ENCODE measurements around the gene CDON.
"Not testable (repeated sequence)": the region's sequence is repeated elsewhere in the genome, so short reads cannot be mapped to it uniquely, and the experiment has no call there.

CDON gene

GRCh38 chr11:125987066-125987641 is 75.5 kb downstream of the CDON start:
- ATAC-seq (replicated peaks) (no peak), DNase-seq (no peak)
- no peaks in the 10 kb centered on the region for H3K9me3 Mint-ChIP-seq
- no peaks in the 10 kb centered on the region for H3K36me3 Mint-ChIP-seq (ENCODE audit: insufficient read depth)
- H3K4me1 Mint-ChIP-seq (ENCODE audit: low read depth in 2 of 2), result no peaks in the 10 kb centered on the region
- H3K27me3 Mint-ChIP-seq, result no peaks in the 10 kb centered on the region
- H3K27ac Mint-ChIP-seq, result no peak overlapping the region
- no peak overlapping the region for H3K4me3 Mint-ChIP-seq

- H3K4me3 Mint-ChIP-seq; H3K27me3 Mint-ChIP-seq; H3K27ac Mint-ChIP-seq; H3K36me3 Mint-ChIP-seq (ENCODE audit: insufficient read depth); ATAC-seq (replicated peaks); DNase-seq; H3K9me3 Mint-ChIP-seq; H3K4me1 Mint-ChIP-seq (ENCODE audit: low read depth in 2 of 2): not testable (repeated sequence)
These were observed 76.7 kb downstream of the CDON start for GRCh38 chr11:125985956-125986355.

GRCh38 chr11:125982348-125982730 is 80.3 kb downstream of the CDON start:
- no peaks in the 10 kb centered on the region for H3K4me1 Mint-ChIP-seq (ENCODE audit: low read depth in 2 of 2)
- H3K36me3 Mint-ChIP-seq (ENCODE audit: insufficient read depth), result no peaks in the 10 kb centered on the region
- H3K4me3 Mint-ChIP-seq, result no peak overlapping the region
- DNase-seq, result no peak
- H3K27ac Mint-ChIP-seq, result no peak overlapping the region
- no peaks in the 10 kb centered on the region for H3K27me3 Mint-ChIP-seq
- H3K9me3 Mint-ChIP-seq, result no peaks in the 10 kb centered on the region
- ATAC-seq (replicated peaks), result no peak

GRCh38 chr11:125980436-125980835 is 82.2 kb downstream of the CDON start:
- Mint-ChIP-seq H3K4me1 (ENCODE audit: low read depth in 2 of 2) (no peaks in the 10 kb centered on the region), H3K4me3 (no peak overlapping the region)

GRCh38 chr11:125979511-125979910 is 83.2 kb downstream of the CDON start:
- Mint-ChIP-seq H3K4me3 (no peak overlapping the region), H3K4me1 (ENCODE audit: low read depth in 2 of 2) (no peaks in the 10 kb centered on the region), H3K9me3 (no peaks in the 10 kb centered on the region), H3K27ac (no peak overlapping the region), H3K27me3 (no peaks in the 10 kb centered on the region), H3K36me3 (ENCODE audit: insufficient read depth) (no peaks in the 10 kb centered on the region)
- DNase-seq (no peak), ATAC-seq (replicated peaks) (no peak)

More at GRCh38 chr11:125980436-125980835, 82.2 kb downstream of the CDON start:
- ATAC-seq (replicated peaks), result no peak
- no peak for DNase-seq
- Mint-ChIP-seq H3K27me3 (no peaks in the 10 kb centered on the region), H3K9me3 (no peaks in the 10 kb centered on the region), H3K36me3 (ENCODE audit: insufficient read depth) (no peaks in the 10 kb centered on the region), H3K27ac (no peak overlapping the region)

GRCh38 chr11:125978778-125979407 is 83.8 kb downstream of the CDON start:
- no peak for ATAC-seq (replicated peaks)
- Mint-ChIP-seq H3K27ac (no peak overlapping the region), H3K36me3 (ENCODE audit: insufficient read depth) (no peaks in the 10 kb centered on the region)

GRCh38 chr11:125978181-125978716 is 84.4 kb downstream of the CDON start:
- Mint-ChIP-seq H3K27me3 (no peaks in the 10 kb centered on the region), H3K27ac (no peak overlapping the region), H3K4me3 (no peak overlapping the region), H3K36me3 (ENCODE audit: insufficient read depth) (no peaks in the 10 kb centered on the region), H3K4me1 (ENCODE audit: low read depth in 2 of 2) (no peaks in the 10 kb centered on the region), H3K9me3 (no peaks in the 10 kb centered on the region)
- ATAC-seq (replicated peaks), result no peak
- DNase-seq, result no peak

More at GRCh38 chr11:125978778-125979407, 83.8 kb downstream of the CDON start:
- H3K9me3 Mint-ChIP-seq, result no peaks in the 10 kb centered on the region
- no peaks in the 10 kb centered on the region for H3K27me3 Mint-ChIP-seq
- H3K4me1 Mint-ChIP-seq (ENCODE audit: low read depth in 2 of 2), result no peaks in the 10 kb centered on the region
- no peak for DNase-seq
- H3K4me3 Mint-ChIP-seq, result no peak overlapping the region

- ATAC-seq (replicated peaks), result no peak
- no peak overlapping the region for H3K27ac Mint-ChIP-seq
- H3K4me1 Mint-ChIP-seq (ENCODE audit: low read depth in 2 of 2), result no peaks in the 10 kb centered on the region
- peaks cover 0 to under 1% of the 10 kb centered on the region in 2 donors for H3K27me3 Mint-ChIP-seq
- no peak for DNase-seq
- H3K4me3 Mint-ChIP-seq, result no peak overlapping the region
- H3K36me3 Mint-ChIP-seq (ENCODE audit: insufficient read depth), result no peaks in the 10 kb centered on the region
- H3K9me3 Mint-ChIP-seq, result no peaks in the 10 kb centered on the region
These were observed 85.3 kb downstream of the CDON start for GRCh38 chr11:125977333-125977732.

GRCh38 chr11:125976156-125976555 is 86.5 kb downstream of the CDON start:
- Mint-ChIP-seq H3K4me1 (ENCODE audit: low read depth in 2 of 2) (no peaks in the 10 kb centered on the region), H3K27ac (no peak overlapping the region), H3K36me3 (ENCODE audit: insufficient read depth) (no peaks in the 10 kb centered on the region), H3K27me3 (peaks cover 0 to 10% of the 10 kb centered on the region in 2 donors), H3K9me3 (no peaks in the 10 kb centered on the region), H3K4me3 (no peak overlapping the region)
- no peak for DNase-seq
- ATAC-seq (replicated peaks), result no peak

GRCh38 chr11:125975634-125976033 is 87.0 kb downstream of the CDON start:
- DNase-seq, result no peak
- Mint-ChIP-seq H3K27ac (no peak overlapping the region), H3K27me3 (peaks cover 0 to 10% of the 10 kb centered on the region in 2 donors), H3K36me3 (ENCODE audit: insufficient read depth) (no peaks in the 10 kb centered on the region), H3K4me3 (no peak overlapping the region), H3K9me3 (no peaks in the 10 kb centered on the region), H3K4me1 (ENCODE audit: low read depth in 2 of 2) (no peaks in the 10 kb centered on the region)
- no peak for ATAC-seq (replicated peaks)

- Mint-ChIP-seq H3K4me1 (ENCODE audit: low read depth in 2 of 2) (no peaks in the 10 kb centered on the region), H3K4me3 (no peak overlapping the region), H3K27ac (no peak overlapping the region), H3K9me3 (no peaks in the 10 kb centered on the region), H3K27me3 (peaks cover 0 to 10% of the 10 kb centered on the region in 2 donors), H3K36me3 (ENCODE audit: insufficient read depth) (no peaks in the 10 kb centered on the region)
- ATAC-seq (replicated peaks), result no peak
- DNase-seq, result no peak
These were observed 88.4 kb downstream of the CDON start for GRCh38 chr11:125974284-125974683.

- no peak overlapping the region for H3K27ac Mint-ChIP-seq
- H3K4me1 Mint-ChIP-seq (ENCODE audit: low read depth in 2 of 2), result no peaks in the 10 kb centered on the region
- ATAC-seq (replicated peaks), result no peak
- no peak overlapping the region for H3K4me3 Mint-ChIP-seq
- H3K9me3 Mint-ChIP-seq, result no peaks in the 10 kb centered on the region
- H3K36me3 Mint-ChIP-seq (ENCODE audit: insufficient read depth), result no peaks in the 10 kb centered on the region
- DNase-seq, result no peak
- H3K27me3 Mint-ChIP-seq, result peaks cover 0 to 13% of the 10 kb centered on the region in 2 donors
These were observed 91.0 kb downstream of the CDON start for GRCh38 chr11:125971618-125972017.

GRCh38 chr11:125968354-125968753 is 94.3 kb downstream of the CDON start:
- H3K4me1 Mint-ChIP-seq (ENCODE audit: low read depth in 2 of 2), result no peaks in the 10 kb centered on the region
- H3K27me3 Mint-ChIP-seq, result peaks cover 0 to 18% of the 10 kb centered on the region in 2 donors
- no peaks in the 10 kb centered on the region for H3K36me3 Mint-ChIP-seq (ENCODE audit: insufficient read depth)
- H3K9me3 Mint-ChIP-seq, result no peaks in the 10 kb centered on the region
- ATAC-seq (replicated peaks) (no peak), DNase-seq (no peak)
- H3K27ac Mint-ChIP-seq, result no peak overlapping the region
- H3K4me3 Mint-ChIP-seq, result no peak overlapping the region

GRCh38 chr11:125967515-125967914 is 95.2 kb downstream of the CDON start:
- Mint-ChIP-seq H3K4me3 (no peak overlapping the region), H3K4me1 (ENCODE audit: low read depth in 2 of 2) (no peaks in the 10 kb centered on the region), H3K27ac (no peak overlapping the region), H3K9me3 (no peaks in the 10 kb centered on the region), H3K36me3 (ENCODE audit: insufficient read depth) (no peaks in the 10 kb centered on the region), H3K27me3 (peaks cover 0 to 18% of the 10 kb centered on the region in 2 donors)
- ATAC-seq (replicated peaks) (no peak), DNase-seq (no peak)
